Kidney (tissue), 14 donors: ENCODE data around the gene SLC36A1. TPM values are rescaled to one million over a fixed set of nuclear protein-coding genes. Genes with fewer than 3 reads are reported as not detected.

Experiments used
- DNase-seq, 5 donors: peaks; one replicate each; pipeline ENCODE4 v3.0.0-alpha.2; 2013 to 2020
- FAIRE-seq: peaks from 2 replicates; lab custom pipeline; 2012; peaks lifted over from hg19 to GRCh38; lab: Jason Lieb, UNC
- H3K27ac ChIP-seq, 2 donors: one replicate each; pipeline ENCODE4 v1.7.0; 2013; ENCODE audit warnings: low read depth in 2 of 2, low read length in 2 of 2, inconsistent platforms in 1 of 2
- H3K27me3 ChIP-seq: one replicate; pipeline ENCODE4 v1.7.1; 2013; ENCODE audit warnings: low read length, inconsistent platforms; ENCODE audit not compliant: control insufficient read depth, insufficient read depth
- H3K36me3 ChIP-seq, 3 donors: one replicate each; pipeline versions ENCODE4 v1.7.0 to v1.7.1; 2013; ENCODE audit warnings: low read length in 3 of 3, control low read depth in 1 of 3, inconsistent platforms in 1 of 3; ENCODE audit not compliant: insufficient read depth in 3 of 3, control insufficient read depth in 2 of 3
- H3K4me1 ChIP-seq, 3 donors: one replicate each; pipeline versions ENCODE4 v1.7.0 to v1.7.1; 2013; ENCODE audit warnings: low read length in 3 of 3, inconsistent platforms in 1 of 3, low read depth in 1 of 3; ENCODE audit not compliant: control insufficient read depth in 2 of 3, insufficient read depth in 2 of 3
- H3K4me3 ChIP-seq, 3 donors: one replicate each; pipeline versions ENCODE4 v1.7.0 to v1.8.1; 2013; ENCODE audit warnings: low read length in 3 of 3, control low read depth in 1 of 3, inconsistent platforms in 1 of 3
- H3K9ac ChIP-seq, 3 donors: one replicate each; pipeline versions ENCODE4 v1.7.0 to v1.7.1; 2013; ENCODE audit warnings: low read length in 3 of 3, control low read depth in 1 of 3, inconsistent platforms in 1 of 3
- H3K9me3 ChIP-seq, 3 donors: one replicate each; pipeline versions ENCODE4 v1.7.0 to v1.7.1; 2013; ENCODE audit warnings: low read length in 3 of 3, control low read depth in 1 of 3, inconsistent platforms in 1 of 3; ENCODE audit not compliant: control insufficient read depth in 2 of 3, insufficient read depth in 1 of 3
- CTCF ChIP-seq: IDR thresholded peaks from 3 replicates; pipeline ENCODE4 v1.5.1; 2012; ENCODE audit warnings: mild to moderate bottlenecking, moderate library complexity, borderline replicate concordance; ENCODE audit not compliant: insufficient read depth; ENCODE audit errors: extremely low read depth
- intact Hi-C: fragments of 100-400 bp; cut with DNase I; formaldehyde crosslinking; loops from one replicate; pipeline ENCODE4 v1.11.1; 2022
- polyA plus RNA-seq: library from polyadenylated mRNA; stranded (reverse); fragments of 350-450 nt; fragmentation: Illumina TruSeq; extraction: RNeasy Lipid Tissue Mini Kit (QIAGEN cat#74804); gene quantifications from one replicate; pipeline ENCODE4 v1.2.3, GENCODE V29; 2014; ENCODE audit warnings: low read depth, low replicate concordance; ENCODE audit not compliant: insufficient read depth
- total RNA-seq: library from RNA; stranded (reverse); fragmentation: NEBNext Ultra II Directional; extraction: Animal tissue kit (Norgen Biotek cat#: 25700); gene quantifications from one replicate; pipeline ENCODE4 v1.2.1, GENCODE V29; 2021
- donor health status: control.
- donor health status: control.
- donor health status: control.
- donor health status: control.
- donor health status: control.
- donor health status: DM: yes; HTN: yes; CAD: no.
- donor health status: Normal renal cell carcinoma (clear cell type).

The SLC36A1 gene
- total and polyA plus RNA-seq, 2 donors from 2014 or later = 4.1 to 11.0 TPM

GRCh38 chr5:151469992-151470391, 22.6 kb downstream of the SLC36A1 start:
- Histone ChIP-seq H3K36me3 (peaks cover 0 to 16% (median 10%) of the 10 kb centered on the region in 3 donors), H3K9ac (no peak overlapping the region), H3K4me3 (no peak overlapping the region), H3K4me1 (no peaks in the 10 kb centered on the region), H3K27ac (no peak overlapping the region), H3K9me3 (no peaks in the 10 kb centered on the region), H3K27me3 (no peaks in the 10 kb centered on the region)
- intact Hi-C loops = no loop called here
- no peak for TF ChIP-seq CTCF
- FAIRE-seq (no peak), DNase-seq (no peak)

GRCh38 chr5:151470439-151470838, 23.0 kb downstream of the SLC36A1 start:
- FAIRE-seq (no peak), DNase-seq (no peak)
- H3K36me3 ChIP-seq = peaks cover 0 to 16% (median 10%) of the 10 kb centered on the region in 3 donors
- no peaks in the 10 kb centered on the region for H3K9me3 ChIP-seq
- H3K27me3 ChIP-seq = no peaks in the 10 kb centered on the region
- no peak overlapping the region for H3K9ac ChIP-seq
- no peak for TF ChIP-seq CTCF
- intact Hi-C loops = no loop called here
- no peak overlapping the region for H3K27ac ChIP-seq
- no peak overlapping the region for H3K4me3 ChIP-seq
- H3K4me1 ChIP-seq = no peaks in the 10 kb centered on the region

- Histone ChIP-seq H3K4me3 (no peak overlapping the region), H3K9ac (no peak overlapping the region), H3K4me1 (no peaks in the 10 kb centered on the region), H3K9me3 (no peaks in the 10 kb centered on the region), H3K36me3 (peaks cover 0 to 12% (median 10%) of the 10 kb centered on the region in 3 donors), H3K27ac (no peak overlapping the region), H3K27me3 (no peaks in the 10 kb centered on the region)
- no peak for FAIRE-seq
- TF ChIP-seq CTCF = no peak
- intact Hi-C loops = no loop called here
- DNase-seq = no peak
Measured at GRCh38 chr5:151471276-151471675, 23.9 kb downstream of the SLC36A1 start.

- no peaks in the 10 kb centered on the region for H3K9me3 ChIP-seq
- no peak overlapping the region for H3K27ac ChIP-seq
- H3K9ac ChIP-seq = no peak overlapping the region
- H3K4me3 ChIP-seq = no peak overlapping the region
- H3K36me3 ChIP-seq = peaks cover 0 to 8% (median 6%) of the 10 kb centered on the region in 3 donors
- no peak for DNase-seq
- no peak for FAIRE-seq
- no peak for TF ChIP-seq CTCF
- intact Hi-C loops = no loop called here
- no peaks in the 10 kb centered on the region for H3K27me3 ChIP-seq
- H3K4me1 ChIP-seq = no peaks in the 10 kb centered on the region
Measured at GRCh38 chr5:151474799-151475198, 27.4 kb downstream of the SLC36A1 start.
